NCI-H2081 treated with DMSO at 0.1 percent for 48 hours (cell line): ENCODE data around the gene AFAP1.
"Not testable (repeated sequence)": the region's sequence is repeated elsewhere in the genome, so short reads cannot be mapped to it uniquely, and the experiment has no call there.

Experiments
- DNase-seq: peaks from one replicate; lab custom pipeline; 2025; lab: John Stamatoyannopoulos, UW

AFAP1 gene

DNA sequence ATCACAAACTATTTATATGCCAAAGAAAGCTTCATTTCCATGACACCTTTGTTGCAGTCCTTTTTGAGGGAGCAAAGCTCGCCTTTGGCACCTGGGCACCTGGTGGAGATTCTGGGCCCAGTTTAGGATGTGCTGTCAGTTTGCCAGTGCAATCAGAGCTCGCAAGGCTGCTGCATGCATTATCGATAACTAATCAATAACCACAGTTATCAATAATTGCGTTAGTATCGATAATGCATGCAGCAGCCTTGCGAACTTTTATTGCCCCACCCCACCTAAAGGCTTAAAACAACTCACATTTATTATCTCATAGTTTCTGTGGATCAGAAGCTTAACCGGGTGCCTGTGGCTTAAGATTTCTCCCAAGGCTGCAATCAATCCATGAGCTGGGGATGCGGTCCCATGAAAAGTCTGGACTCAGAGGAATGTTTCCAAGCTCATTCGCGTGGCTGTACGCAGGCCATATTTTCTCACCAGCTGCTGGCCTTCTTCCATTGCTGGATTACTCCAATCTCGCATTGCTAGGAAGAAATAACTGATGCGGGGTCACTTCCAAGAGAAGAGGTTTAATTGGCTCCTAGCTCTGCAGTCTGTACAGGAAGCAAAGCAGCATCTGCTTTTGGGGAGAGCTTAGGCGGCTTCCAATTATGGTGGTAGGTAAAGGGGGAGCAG, 6.2 kb upstream of the AFAP1 start:
- DNase-seq: no peak

GRCh38 chr4:7944599-7945220, 5.0 kb upstream of the AFAP1 start:
- DNase-seq: no peak

- DNase-seq: not testable (repeated sequence)
Observed at GRCh38 chr4:7943688-7944087, 4.0 kb upstream of the AFAP1 start.

GRCh38 chr4:7943211-7943610, 3.5 kb upstream of the AFAP1 start:
- DNase-seq: no peak

DNA sequence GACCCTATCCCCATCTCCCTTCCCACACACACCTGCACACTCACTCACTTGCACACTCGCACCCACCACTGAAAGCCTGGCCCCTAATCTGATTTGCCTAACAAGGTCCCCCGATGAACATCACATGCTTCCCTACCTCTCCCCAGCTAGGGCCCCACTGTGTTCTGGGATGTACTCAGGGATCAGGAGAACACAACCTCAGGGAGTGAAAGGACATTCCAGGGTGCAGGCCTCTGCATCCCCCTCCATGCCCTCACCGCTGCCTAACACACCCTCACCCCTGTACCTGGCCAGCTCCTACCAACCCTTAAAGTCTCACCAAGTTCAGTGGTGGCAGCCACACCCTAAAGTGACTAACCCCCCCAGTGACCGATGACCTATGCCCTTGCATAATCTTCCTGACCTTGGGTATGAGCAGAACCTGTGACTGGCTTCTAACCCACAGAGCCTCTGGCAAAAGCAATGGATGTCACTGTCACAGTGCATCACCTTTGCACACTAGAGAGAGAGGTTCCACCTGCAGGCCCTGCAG, 2.4 kb upstream of the AFAP1 start:
- DNase-seq: no peak

DNA sequence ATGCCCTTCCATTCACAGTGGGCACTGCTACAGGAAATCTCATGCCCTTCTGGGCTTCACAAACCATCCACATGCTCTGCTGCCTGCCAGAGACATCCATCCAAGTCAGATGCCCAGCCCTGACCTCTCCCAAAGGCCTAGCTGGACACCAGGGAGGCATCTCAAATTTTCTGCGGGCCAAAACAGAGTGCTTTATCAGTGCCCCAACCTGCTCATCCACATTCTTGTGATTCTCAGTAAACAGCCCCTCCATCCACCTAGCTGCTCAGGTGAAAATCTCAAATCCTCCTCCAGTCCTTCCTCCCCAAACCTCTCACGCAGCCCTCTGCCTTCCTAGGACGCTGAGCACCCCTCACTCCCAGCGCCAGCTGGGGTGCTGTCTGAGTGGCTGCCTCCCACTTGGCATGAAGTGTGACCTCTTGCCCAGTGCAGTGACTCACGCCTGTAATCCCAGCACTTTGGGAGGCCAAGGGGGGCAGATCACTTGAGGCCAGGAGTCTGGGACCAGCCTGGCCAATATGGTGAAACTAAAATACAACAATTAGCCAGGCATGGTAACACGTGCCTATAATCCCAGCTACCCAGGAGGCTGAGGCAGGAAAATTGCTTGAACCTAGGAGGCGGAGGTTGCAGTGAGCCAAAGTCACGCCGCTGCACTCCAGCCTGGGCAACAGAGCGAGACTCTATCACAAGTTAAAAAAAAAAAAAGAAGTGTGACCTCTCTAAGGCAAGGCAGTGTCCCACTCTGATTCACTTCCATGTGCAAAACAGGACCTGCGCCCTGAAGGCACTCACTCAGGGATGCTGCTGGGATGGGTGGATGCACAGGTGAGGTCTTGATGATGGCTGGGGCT, 1.7 kb upstream of the AFAP1 start:
- DNase-seq: no peak

DNA sequence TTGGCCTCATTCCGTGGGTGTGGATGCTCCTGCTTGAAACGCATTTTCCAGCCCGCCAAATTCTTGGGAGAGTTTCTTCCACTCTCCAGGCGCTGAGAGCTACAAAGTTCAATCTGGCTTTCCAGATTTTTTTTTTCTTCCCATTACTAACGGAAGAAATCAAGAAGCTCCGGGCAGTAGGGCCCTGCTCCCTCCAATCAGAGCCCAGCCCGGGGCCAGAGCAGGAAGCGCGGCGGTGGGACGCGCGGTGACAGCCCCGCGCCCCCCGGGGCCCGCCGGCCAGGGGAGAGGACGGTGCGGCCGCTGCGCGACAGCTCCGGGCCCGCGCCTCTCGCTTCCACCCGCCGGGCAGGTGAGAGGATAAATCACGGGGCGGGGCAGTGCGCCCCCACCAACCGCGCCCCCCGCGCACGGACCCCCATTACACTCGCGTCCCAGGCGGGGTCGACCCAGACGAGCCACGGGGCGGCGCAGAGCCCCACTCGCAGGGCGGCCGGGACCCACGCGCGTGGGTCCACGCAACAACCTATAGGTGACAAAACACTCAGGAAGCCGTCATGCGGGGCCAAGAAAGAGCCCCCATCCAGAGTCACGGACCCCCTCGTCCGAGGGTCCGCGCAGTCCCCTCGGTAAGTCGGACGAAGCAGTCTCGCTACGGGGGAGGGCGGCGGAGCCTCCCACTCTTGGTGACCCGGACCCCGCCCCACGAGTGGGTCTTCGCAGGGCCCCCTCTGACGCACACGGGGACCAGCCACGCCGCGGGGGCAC, 868 bp downstream of the AFAP1 start:
- no peak for DNase-seq

DNA sequence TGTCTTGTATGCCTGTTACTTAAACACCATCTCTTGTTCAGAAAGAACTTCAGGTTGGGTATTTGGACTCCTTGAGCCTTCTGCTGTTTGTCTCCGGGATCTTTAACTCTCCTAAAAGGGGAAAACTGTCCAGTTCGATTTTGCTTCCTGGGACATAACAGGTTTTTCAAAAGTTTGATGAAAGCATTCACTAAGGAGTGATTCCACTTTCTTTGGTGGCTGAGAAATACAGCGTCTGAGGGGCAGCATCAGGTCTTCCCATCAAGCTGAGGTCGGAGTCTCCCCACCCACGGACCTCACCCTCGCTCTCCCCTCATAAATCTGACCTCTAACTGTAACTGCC, 1.4 kb downstream of the AFAP1 start:
- no peak for DNase-seq

- DNase-seq: no peak
Observed at GRCh38 chr4:7937006-7937405, 2.7 kb downstream of the AFAP1 start.

- no peak for DNase-seq
Observed at GRCh38 chr4:7933651-7934510, 5.8 kb downstream of the AFAP1 start.

DNA sequence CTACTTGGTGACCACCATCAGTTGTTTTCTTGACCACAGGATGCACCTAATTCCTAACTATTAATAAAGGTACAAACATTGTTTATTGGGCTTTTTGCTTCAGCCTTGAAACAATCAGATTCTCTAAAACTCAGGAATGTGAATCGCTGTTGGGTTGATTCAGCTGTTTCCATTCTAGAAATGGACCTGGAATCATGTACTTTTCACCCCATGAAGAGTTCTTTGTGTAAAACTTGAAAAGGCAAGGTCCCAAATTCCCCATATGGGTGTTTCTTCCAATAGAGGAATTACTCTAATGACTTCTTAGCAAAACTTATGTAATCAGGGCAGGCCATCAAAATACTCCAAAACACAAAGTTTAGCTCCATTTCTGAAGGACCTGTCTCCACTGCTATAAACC, 7.4 kb downstream of the AFAP1 start:
- DNase-seq: no peak

DNA sequence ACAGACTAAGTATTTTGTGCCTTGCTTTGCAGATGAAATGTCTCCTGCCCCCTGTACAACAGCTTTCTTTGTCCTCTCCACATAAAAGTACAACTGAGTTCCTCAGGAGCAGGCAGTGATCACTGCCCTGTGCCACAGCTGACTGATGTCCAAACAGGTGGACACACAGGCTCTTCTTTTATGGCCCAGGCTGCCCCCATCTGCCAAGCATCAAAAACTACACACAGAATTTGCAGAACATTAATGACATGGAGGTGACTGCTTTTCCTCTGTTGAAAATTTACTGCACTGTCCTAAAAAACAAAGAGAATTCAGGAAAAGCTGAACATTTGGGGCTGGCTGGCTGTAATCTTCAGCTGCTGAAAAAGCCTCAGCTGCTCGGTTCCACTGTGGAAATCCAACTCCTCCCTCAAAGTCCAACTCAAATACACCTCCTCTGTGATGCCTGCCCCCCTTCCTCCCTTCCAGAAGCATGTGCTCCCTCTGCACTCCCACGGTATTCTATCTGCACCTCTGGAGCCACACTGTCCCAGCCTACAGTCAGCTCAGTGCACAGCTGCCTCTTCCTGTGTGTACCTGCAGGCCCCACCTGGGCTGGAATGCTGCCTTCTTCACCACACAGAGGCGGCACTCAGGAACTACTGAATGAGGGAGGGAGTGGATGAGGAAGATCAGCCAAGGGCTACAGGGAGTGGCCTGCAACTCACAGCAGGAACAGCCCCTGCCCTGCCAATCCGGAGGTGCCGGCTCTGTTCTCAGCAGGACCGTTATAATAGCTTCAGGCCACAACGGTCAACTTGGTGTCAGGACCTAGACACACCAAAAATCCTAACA, 10.3 kb downstream of the AFAP1 start:
- no peak for DNase-seq

GRCh38 chr4:7928711-7929110, 10.9 kb downstream of the AFAP1 start:
- DNase-seq: no peak

DNA sequence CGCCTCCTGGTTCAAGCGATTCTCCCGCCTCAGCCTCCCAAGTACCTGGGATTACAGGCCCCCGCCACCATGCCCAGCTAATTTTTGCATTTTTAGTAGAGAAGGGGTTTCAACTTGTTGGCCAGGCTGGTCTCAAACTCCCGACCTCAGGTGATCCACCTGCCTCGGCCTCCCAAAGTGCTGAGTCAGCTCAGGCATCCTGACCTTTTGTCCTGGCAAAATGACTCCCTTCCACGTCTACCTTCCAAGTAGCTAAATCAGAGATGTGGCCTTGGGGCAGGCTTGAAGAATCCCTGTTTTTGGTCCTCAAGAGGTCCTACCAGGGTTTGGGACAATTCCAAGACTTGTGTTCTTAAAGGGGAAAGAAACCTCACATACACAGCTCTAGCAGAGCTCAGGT, 12.8 kb downstream of the AFAP1 start:
- no peak for DNase-seq

DNA sequence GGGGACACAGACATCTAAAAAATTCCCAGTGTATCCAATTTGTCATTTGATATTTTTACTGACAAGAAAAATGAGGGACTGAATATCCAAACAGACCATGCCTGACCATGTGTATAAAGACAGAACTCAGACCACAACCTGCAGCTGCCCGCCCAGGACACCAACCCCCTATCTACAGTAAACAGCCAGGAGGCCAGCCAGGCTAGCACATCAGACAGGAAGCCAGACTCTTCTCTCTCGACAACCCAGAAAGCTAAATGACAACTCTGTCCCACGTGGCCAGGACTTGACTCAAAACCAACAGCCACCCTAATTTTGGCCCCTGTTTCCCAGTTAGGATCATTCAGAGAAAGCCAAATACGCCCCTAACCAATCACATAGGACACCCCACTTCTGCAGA, 15.1 kb downstream of the AFAP1 start:
- DNase-seq: no peak

- DNase-seq: no peak
Observed at GRCh38 chr4:7924163-7924562, 15.5 kb downstream of the AFAP1 start.

- no peak for DNase-seq
Observed at GRCh38 chr4:7922466-7922865, 17.2 kb downstream of the AFAP1 start.

DNA sequence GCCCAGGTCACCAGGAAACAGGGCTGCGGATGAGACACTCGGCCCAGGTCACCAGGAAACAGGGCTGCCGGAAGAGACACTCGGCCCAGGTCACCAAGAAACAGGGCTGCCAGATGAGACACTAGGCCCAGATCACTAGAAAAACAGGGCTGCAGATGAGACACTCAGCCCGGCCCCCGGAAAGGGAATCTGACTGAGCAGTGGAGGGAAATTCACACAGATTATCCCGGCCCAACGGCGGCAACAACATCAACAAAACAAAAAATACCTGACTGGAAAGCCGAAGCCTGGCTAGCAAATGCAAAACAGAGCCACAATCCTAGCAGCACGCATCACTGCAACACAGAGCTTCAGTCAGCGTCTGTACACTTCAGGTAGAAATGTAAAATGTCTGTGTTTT, 20.7 kb downstream of the AFAP1 start:
- no peak for DNase-seq

- DNase-seq: not testable (repeated sequence)
Observed at GRCh38 chr4:7918187-7918586, 21.5 kb downstream of the AFAP1 start.

- no peak for DNase-seq
Observed at GRCh38 chr4:7917669-7918068, 22.0 kb downstream of the AFAP1 start.
